Gastrocnemius medialis (tissue), 4 donors: ENCODE data around the gene PRKG1. TPM values are rescaled to one million over a fixed set of nuclear protein-coding genes. Genes with fewer than 3 reads are reported as not detected.

ENCODE experiments used
- ATAC-seq, 2 donors: fragments of 150-250 bp; one replicate each; pipeline ENCODE4 v1.9.1; 2016
- DNase-seq, 2 donors: peaks; one replicate each; pipeline ENCODE4 v3.0.0-alpha.2; 2019
- H3K27ac ChIP-seq, 4 donors: fragments of 200-600 bp; sonication (generic); 1 replicate in 1 of 4; 2 replicates in 3 of 4; pipeline ENCODE4 v1.5.1; 2016 to 2018; ENCODE audit warnings: mild to moderate bottlenecking in 2 of 4, moderate library complexity in 1 of 4
- H3K27me3 ChIP-seq, 3 donors: fragments of 200-600 bp; sonication (generic) in 2 of 3; 1 replicate in 1 of 3; 2 replicates in 2 of 3; pipeline versions ENCODE4 v1.5.1 to v1.6.0; 2016 to 2019; ENCODE audit warnings: mild to moderate bottlenecking in 1 of 3, moderate library complexity in 1 of 3
- H3K36me3 ChIP-seq, 2 donors: fragments of 200-600 bp; sonication (generic) in 1 of 2; one replicate each; pipeline ENCODE4 v1.5.1; 2017 to 2018
- H3K4me1 ChIP-seq, 2 donors: fragments of 200-600 bp; sonication (generic) in 1 of 2; one replicate each; pipeline ENCODE4 v1.5.1; 2016 to 2017; ENCODE audit warnings: mild to moderate bottlenecking in 2 of 2
- H3K4me3 ChIP-seq, 4 donors: fragments of 200-600 bp; sonication (generic) in 3 of 4; 1 replicate in 1 of 4; 2 replicates in 3 of 4; pipeline ENCODE4 v1.5.1; 2016 to 2019; ENCODE audit warnings: mild to moderate bottlenecking in 2 of 4
- H3K9me3 ChIP-seq, 3 donors: fragments of 200-600 bp; sonication (generic) in 2 of 3; 1 replicate in 1 of 3; 2 replicates in 2 of 3; pipeline ENCODE4 v1.5.1; 2016 to 2019
- CTCF ChIP-seq, 5 experiments: fragments of 450-650 bp in 3 of 5; fragments of 200-600 bp in 2 of 5; sonication (generic) in 2 of 5; IDR thresholded peaks in 4 of 5; conservative IDR thresholded peaks in 1 of 5; 1 replicate in 4 of 5; 2 replicates in 1 of 5; pipeline ENCODE4 v1.5.1; 2016 to 2019; ENCODE audit warnings: antibody characterized with exemption in 5 of 5, mild to moderate bottlenecking in 3 of 5, moderate library complexity in 3 of 5
- POLR2A ChIP-seq, 2 donors: fragments of 450-650 bp; IDR thresholded peaks; one replicate each; pipeline ENCODE4 v1.6.1; 2017; ENCODE audit warnings: antibody characterized with exemption in 2 of 2, mild to moderate bottlenecking in 2 of 2, moderate library complexity in 2 of 2
- in situ Hi-C, 4 donors: fragments of 200-750 bp; cut with MboI; loops; one replicate each; pipeline versions ENCODE4 v1.15.0 to v1.8.0; 2017; ENCODE audit warnings: low sequenced_read_pairs in 4 of 4
- intact Hi-C: fragments of 100-400 bp; cut with DNase I; formaldehyde crosslinking; loops from one replicate; pipeline ENCODE4 v1.15.1; 2023; ENCODE audit warnings: low total_unique reads
- total RNA-seq, 4 donors: library from RNA; depleted of rRNA; stranded (reverse); fragments of >200 nt; gene quantifications; one replicate each; pipeline versions ENCODE4 v1.1.0 to v1.2.3, GENCODE V29; 2016

The PRKG1 gene
- total RNA-seq, 4 donors from 2014 or later = 10.4 to 39.4 (median 25.1) TPM

DNA sequence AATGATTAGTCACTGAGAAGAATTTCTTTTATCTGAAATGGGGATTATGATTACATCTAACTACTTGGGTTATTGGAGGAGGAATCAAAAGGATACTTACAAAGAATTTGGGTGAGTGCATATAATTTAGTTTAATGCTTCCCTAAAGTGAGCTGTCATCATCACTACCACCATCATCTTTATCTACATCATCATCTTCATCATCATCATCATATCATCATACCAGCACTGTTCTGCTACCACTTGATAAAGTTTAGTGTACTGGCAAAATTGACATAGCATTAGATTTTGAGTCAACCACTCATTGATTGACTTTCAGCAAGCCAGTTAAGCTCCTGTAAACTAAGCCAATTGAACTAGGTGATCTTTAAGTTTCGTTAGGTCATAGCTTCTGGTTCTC, 994.2 kb downstream of the PRKG1 start:
- Histone ChIP-seq H3K36me3 (no peaks in the 10 kb centered on the region), H3K27ac (no peak overlapping the region), H3K4me1 (peaks cover 16 to 20% of the 10 kb centered on the region in 2 donors), H3K4me3 (no peak overlapping the region), H3K9me3 (no peaks in the 10 kb centered on the region), H3K27me3 (no peaks in the 10 kb centered on the region)
- DNase-seq (no peak), ATAC-seq (no peak)
- no peak for TF ChIP-seq CTCF (IDR thresholded peaks at IDR 0.05 in 4 of 5, conservative IDR thresholded peaks at IDR 0.05 in 1 of 5)
- TF ChIP-seq POLR2A (IDR thresholded peaks at IDR 0.05) = no peak
- in situ Hi-C loops (no loop called here), intact Hi-C loops (no loop called here)

- H3K27me3 ChIP-seq = no peaks in the 10 kb centered on the region
- ATAC-seq (peak; percentile 99 to 100), DNase-seq (peak; percentile 34 to 71)
- peaks cover 16 to 24% of the 10 kb centered on the region in 2 donors for H3K4me1 ChIP-seq
- TF ChIP-seq POLR2A (IDR thresholded peaks at IDR 0.05) (no peak), CTCF (IDR thresholded peaks at IDR 0.05 in 4 of 5, conservative IDR thresholded peaks at IDR 0.05 in 1 of 5) (no peak)
- H3K36me3 ChIP-seq = no peaks in the 10 kb centered on the region
- intact Hi-C loops (loop anchor here (2.0 to 5.0 kb wide), 2 partner anchors 57 to 140 kb away; no protein-coding TSS in a partner anchor), in situ Hi-C loops (no loop called here)
- H3K4me3 ChIP-seq = peak overlapping the region in 1 of 4 donors; percentile 12
- no peaks in the 10 kb centered on the region for H3K9me3 ChIP-seq
- peak overlapping the region; percentile 50 to 72 (median 58) for H3K27ac ChIP-seq
Measured at GRCh38 chr10:52071814-52072213, 997.5 kb downstream of the PRKG1 start.

DNA sequence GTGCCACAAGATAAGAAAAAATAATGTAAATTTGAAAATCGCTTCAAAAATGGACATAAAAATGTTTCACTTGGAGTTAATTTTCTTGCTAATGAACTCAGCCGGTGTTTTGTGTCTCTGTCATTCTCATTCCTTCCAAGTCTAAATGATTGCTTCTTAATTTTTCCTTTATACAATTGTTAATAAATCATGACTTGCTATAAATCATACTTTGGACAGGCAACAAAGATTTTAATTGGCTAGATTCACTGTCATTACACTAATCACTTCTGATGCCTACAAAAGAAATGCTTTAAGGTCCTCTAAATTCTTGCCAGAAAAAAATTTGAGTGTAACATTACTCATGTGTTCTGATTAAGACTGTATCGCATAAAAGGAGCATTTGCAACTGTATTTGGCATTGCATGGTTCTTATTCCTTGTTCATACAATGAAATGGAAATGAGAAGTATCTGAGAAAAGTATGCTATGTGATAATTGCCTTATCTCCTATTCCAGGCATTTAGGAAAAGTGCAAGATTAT, 1000.3 kb downstream of the PRKG1 start:
- Histone ChIP-seq H3K4me1 (peaks cover 16 to 21% of the 10 kb centered on the region in 2 donors), H3K27me3 (no peaks in the 10 kb centered on the region), H3K9me3 (no peaks in the 10 kb centered on the region), H3K4me3 (no peak overlapping the region), H3K36me3 (no peaks in the 10 kb centered on the region), H3K27ac (no peak overlapping the region)
- ATAC-seq = no peak
- in situ Hi-C loops = no loop called here
- intact Hi-C loops = loop anchor here (5.0 kb wide), 1 partner anchor 138 kb away; no protein-coding TSS in a partner anchor
- TF ChIP-seq CTCF (IDR thresholded peaks at IDR 0.05 in 4 of 5, conservative IDR thresholded peaks at IDR 0.05 in 1 of 5) (no peak), POLR2A (IDR thresholded peaks at IDR 0.05) (no peak)
- no peak for DNase-seq

DNA sequence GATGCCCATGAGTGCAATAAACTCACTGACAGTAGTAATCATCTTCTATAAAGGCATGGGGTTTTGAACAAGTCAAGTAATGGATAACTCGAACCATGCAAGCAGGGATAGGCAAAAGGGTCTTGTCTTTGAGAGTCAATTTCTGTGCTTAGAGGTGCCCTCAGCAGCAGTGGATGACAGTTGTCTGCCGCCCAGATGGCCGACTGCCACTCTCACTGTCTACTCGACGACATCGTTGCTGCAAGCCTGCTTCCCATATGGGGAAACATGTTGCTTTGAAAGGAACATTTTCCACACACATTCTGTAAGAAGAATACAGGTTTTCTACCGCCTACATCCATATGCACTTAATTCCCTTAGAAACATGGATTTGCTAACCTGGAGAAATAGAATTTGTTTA, 1003.5 kb downstream of the PRKG1 start:
- peaks cover 0 to 4% of the 10 kb centered on the region in 2 donors for H3K4me1 ChIP-seq
- H3K36me3 ChIP-seq = no peaks in the 10 kb centered on the region
- no peak for DNase-seq
- H3K9me3 ChIP-seq = no peaks in the 10 kb centered on the region
- no peak overlapping the region for H3K27ac ChIP-seq
- intact Hi-C loops (no loop called here), in situ Hi-C loops (no loop called here)
- no peak for TF ChIP-seq CTCF (IDR thresholded peaks at IDR 0.05 in 4 of 5, conservative IDR thresholded peaks at IDR 0.05 in 1 of 5)
- no peak for TF ChIP-seq POLR2A (IDR thresholded peaks at IDR 0.05)
- no peak overlapping the region for H3K4me3 ChIP-seq
- H3K27me3 ChIP-seq = no peaks in the 10 kb centered on the region
- no peak for ATAC-seq
